Osteoblast (primary cell): Measurements from ENCODE around the gene VPS16. TPM values are rescaled to one million over a fixed set of nuclear protein-coding genes. Genes with fewer than 3 reads are reported as not detected.

ENCODE experiments used
- DNase-seq: peaks from one replicate; pipeline ENCODE4 v3.0.0; 2011; ENCODE audit warnings: low spot score, mixed read lengths; ENCODE audit not compliant: insufficient read length; ENCODE audit errors: missing footprints
- H2AFZ ChIP-seq: 2 replicates; pipeline ENCODE4 v1.6.0; 2011; ENCODE audit warnings: mild to moderate bottlenecking, low read length
- H3K27ac ChIP-seq: 2 replicates; pipeline ENCODE4 v1.5.1; 2011; ENCODE audit warnings: mild to moderate bottlenecking, low read depth, low read length, moderate library complexity
- H3K27me3 ChIP-seq: 2 replicates; pipeline ENCODE4 v1.6.0; 2012; ENCODE audit warnings: mild to moderate bottlenecking, control low read depth, inconsistent platforms, low read length, moderate library complexity; ENCODE audit not compliant: insufficient read depth
- H3K36me3 ChIP-seq: 2 replicates; pipeline ENCODE4 v1.5.1; 2011; ENCODE audit warnings: mild to moderate bottlenecking, low read length, control low read depth, moderate library complexity; ENCODE audit not compliant: insufficient read depth
- H3K4me1 ChIP-seq: 2 replicates; pipeline ENCODE4 v1.5.1; 2011; ENCODE audit warnings: mild to moderate bottlenecking, low read length, control low read depth, moderate library complexity; ENCODE audit not compliant: insufficient read depth
- H3K4me2 ChIP-seq: 2 replicates; pipeline ENCODE4 v1.6.0; 2011; ENCODE audit warnings: mild to moderate bottlenecking, low read length; ENCODE audit not compliant: insufficient read depth
- H3K4me3 ChIP-seq: fragments of 200-600 bp; sonication (generic); 3 replicates; pipeline ENCODE4 v1.5.1; 2012; ENCODE audit warnings: mild to moderate bottlenecking, low read length, inconsistent platforms; ENCODE audit not compliant: insufficient read depth
- H3K79me2 ChIP-seq: 2 replicates; pipeline ENCODE4 v1.6.0; 2012; ENCODE audit warnings: mild to moderate bottlenecking, low read length, control low read depth, inconsistent platforms; ENCODE audit not compliant: insufficient read depth
- H3K9me3 ChIP-seq: 2 replicates; pipeline ENCODE4 v1.5.1; 2011; ENCODE audit warnings: low read depth, low read length, control low read depth
- H4K20me1 ChIP-seq: 2 replicates; pipeline ENCODE4 v1.6.0; 2012; ENCODE audit warnings: mild to moderate bottlenecking, low read length, control low read depth; ENCODE audit not compliant: insufficient read depth
- CTCF ChIP-seq: IDR thresholded peaks from 2 replicates; pipeline ENCODE4 v1.5.1; 2011; ENCODE audit warnings: mild to moderate bottlenecking, low read depth, low read length, moderate library complexity; ENCODE audit errors: extremely low read depth
- total RNA-seq: library from RNA; depleted of rRNA; stranded (reverse); fragments of >200 nt; gene quantifications from 2 replicates; pipeline ENCODE4 v1.2.3, GENCODE V29; 2012

The VPS16 gene
- total RNA-seq, 1 donor = 36.2 TPM

- H3K4me3 ChIP-seq = no peak overlapping the region
- H3K4me2 ChIP-seq = no peak overlapping the region
- H3K79me2 ChIP-seq = peaks cover 5% of the 10 kb centered on the region
- H3K27ac ChIP-seq = no peak overlapping the region
- peak; percentile 48 for DNase-seq
- H3K36me3 ChIP-seq = peaks cover 20% of the 10 kb centered on the region
- no peak overlapping the region for H2AFZ ChIP-seq
- H3K27me3 ChIP-seq = no peaks in the 10 kb centered on the region
- no peaks in the 10 kb centered on the region for H4K20me1 ChIP-seq
- peaks cover 13% of the 10 kb centered on the region for H3K4me1 ChIP-seq
- no peak for TF ChIP-seq CTCF
- no peaks in the 10 kb centered on the region for H3K9me3 ChIP-seq
Measured at GRCh38 chr20:2835331-2835796, 5.2 kb upstream of the VPS16 start.

- Histone ChIP-seq H3K4me3 (no peak overlapping the region), H3K79me2 (peaks cover 5% of the 10 kb centered on the region), H3K9me3 (no peaks in the 10 kb centered on the region), H2AFZ (no peak overlapping the region), H3K27ac (no peak overlapping the region), H3K4me2 (no peak overlapping the region), H3K4me1 (peaks cover 13% of the 10 kb centered on the region), H3K27me3 (no peaks in the 10 kb centered on the region), H4K20me1 (no peaks in the 10 kb centered on the region), H3K36me3 (peaks cover 20% of the 10 kb centered on the region)
- no peak for DNase-seq
- no peak for TF ChIP-seq CTCF
Measured at GRCh38 chr20:2836035-2836434, 4.5 kb upstream of the VPS16 start.

GRCh38 chr20:2837221-2837960 lies 3.2 kb upstream of the VPS16 start:
- H3K27ac ChIP-seq = no peak overlapping the region
- TF ChIP-seq CTCF = no peak
- no peak overlapping the region for H3K4me3 ChIP-seq
- DNase-seq = peak; percentile 51
- peaks cover 12% of the 10 kb centered on the region for H3K4me1 ChIP-seq
- H3K4me2 ChIP-seq = no peak overlapping the region
- H3K36me3 ChIP-seq = peaks cover 20% of the 10 kb centered on the region
- no peaks in the 10 kb centered on the region for H3K27me3 ChIP-seq
- H2AFZ ChIP-seq = no peak overlapping the region
- H3K9me3 ChIP-seq = no peaks in the 10 kb centered on the region
- no peaks in the 10 kb centered on the region for H4K20me1 ChIP-seq
- peaks cover 14% of the 10 kb centered on the region for H3K79me2 ChIP-seq

- no peak overlapping the region for H3K27ac ChIP-seq
- no peak for TF ChIP-seq CTCF
- H3K79me2 ChIP-seq = peaks cover 18% of the 10 kb centered on the region
- H3K4me2 ChIP-seq = no peak overlapping the region
- H3K36me3 ChIP-seq = peaks cover 20% of the 10 kb centered on the region
- no peak overlapping the region for H3K4me3 ChIP-seq
- H3K4me1 ChIP-seq = peaks cover 12% of the 10 kb centered on the region
- no peaks in the 10 kb centered on the region for H3K27me3 ChIP-seq
- H3K9me3 ChIP-seq = no peaks in the 10 kb centered on the region
- no peaks in the 10 kb centered on the region for H4K20me1 ChIP-seq
- no peak overlapping the region for H2AFZ ChIP-seq
- peak; percentile 58 for DNase-seq
Measured at GRCh38 chr20:2838170-2838797, 2.3 kb upstream of the VPS16 start.
